Activated CD8-positive, alpha-beta T cell treated with anti-CD3 and anti-CD28 coated beads for 36 hours (primary cell): Measurements from ENCODE around the gene TBC1D32. TPM values are rescaled to one million over a fixed set of nuclear protein-coding genes. Genes with fewer than 3 reads are reported as not detected.

Experiments used
- ATAC-seq: fragments of 200-7000 bp; cut with Tn5 transposase; one replicate; pipeline ENCODE4 v1.10.0; 2021; ENCODE audit warnings: mild to moderate bottlenecking, moderate library complexity
- CTCF ChIA-PET: fragments of 350-600 bp; sonication (Branson Sonifier 250); formaldehyde crosslinking; loops from one replicate; lab custom pipeline; 2021; ENCODE audit warnings: antibody characterized with exemption; lab: Charles Lee
- POLR2A ChIA-PET: fragments of 350-600 bp; sonication (Branson Sonifier 250); formaldehyde crosslinking; loops from one replicate; lab custom pipeline; 2021; ENCODE audit warnings: antibody characterized with exemption; lab: Charles Lee
- DNase-seq: peaks from one replicate; pipeline ENCODE4 v3.0.0-alpha.2; 2020
- H3K27ac Mint-ChIP-seq: one replicate; pipeline ENCODE4 v1.8.0; 2021; ENCODE audit warnings: mild to moderate bottlenecking, mixed read lengths
- H3K27me3 Mint-ChIP-seq: one replicate; pipeline ENCODE4 v1.8.0; 2021; ENCODE audit warnings: mixed read lengths
- H3K36me3 Mint-ChIP-seq: one replicate; pipeline ENCODE4 v1.8.0; 2021; ENCODE audit warnings: low read depth, mixed read lengths
- H3K4me1 Mint-ChIP-seq: one replicate; pipeline ENCODE4 v1.8.0; 2021; ENCODE audit warnings: low read depth, mixed read lengths
- H3K4me3 Mint-ChIP-seq: one replicate; pipeline ENCODE4 v1.8.0; 2021; ENCODE audit warnings: mild to moderate bottlenecking, moderate library complexity, mixed read lengths
- H3K9me3 Mint-ChIP-seq: one replicate; pipeline ENCODE4 v1.8.0; 2021; ENCODE audit warnings: mixed read lengths
- CTCF ChIP-seq: fragments of 200-600 bp; IDR thresholded peaks from one replicate; pipeline ENCODE4 v1.8.0; 2022; ENCODE audit warnings: antibody characterized with exemption, mild to moderate bottlenecking
- intact Hi-C: fragments of 100-400 bp; cut with micrococcal nuclease; formaldehyde crosslinking; loops from one replicate; pipeline ENCODE4 v1.10.0; 2022
- total RNA-seq, 2 experiments: library from RNA; stranded (reverse); gene quantifications; one replicate each; pipeline ENCODE4 v1.2.3, GENCODE V29; 2021

The TBC1D32 gene
- total RNA-seq, 2 experiments from 2014 or later: 8.1 to 10.4 TPM

GRCh38 chr6:121143476-121143875, 190.8 kb downstream of the TBC1D32 start:
- POLR2A ChIA-PET: interaction anchor here (0.6 kb wide), 1 partner anchor 99 kb away, joined by 3 read pairs; no protein-coding TSS in a partner anchor
- Mint-ChIP-seq H3K4me1 (no peaks in the 10 kb centered on the region), H3K36me3 (peaks cover 16% of the 10 kb centered on the region), H3K4me3 (no peak overlapping the region), H3K27ac (no peak overlapping the region), H3K27me3 (no peaks in the 10 kb centered on the region), H3K9me3 (peaks cover 15% of the 10 kb centered on the region)
- DNase-seq: no peak
- intact Hi-C loops: no loop called here
- CTCF ChIA-PET: interaction anchor here (1.1 kb wide), 1 partner anchor 353 kb away, joined by 3 read pairs; no protein-coding TSS in a partner anchor
- no peak for TF ChIP-seq CTCF
- no peak for ATAC-seq

- CTCF ChIA-PET: no interaction called here
- H3K36me3 Mint-ChIP-seq: peaks cover 10% of the 10 kb centered on the region
- POLR2A ChIA-PET: no interaction called here
These were observed 192.2 kb downstream of the TBC1D32 start for GRCh38 chr6:121142093-121142492.

GRCh38 chr6:121135425-121135824, 198.9 kb downstream of the TBC1D32 start:
- H3K36me3 Mint-ChIP-seq: no peaks in the 10 kb centered on the region
- intact Hi-C loops: no loop called here
- ChIA-PET CTCF (no interaction called here), POLR2A (no interaction called here)
- no peak overlapping the region for H3K27ac Mint-ChIP-seq
- TF ChIP-seq CTCF: no peak
- no peaks in the 10 kb centered on the region for H3K27me3 Mint-ChIP-seq
- no peaks in the 10 kb centered on the region for H3K9me3 Mint-ChIP-seq
- H3K4me1 Mint-ChIP-seq: no peaks in the 10 kb centered on the region
- ATAC-seq (no peak), DNase-seq (no peak)
- no peak overlapping the region for H3K4me3 Mint-ChIP-seq

More at GRCh38 chr6:121142093-121142492, 192.2 kb downstream of the TBC1D32 start:
- H3K27ac Mint-ChIP-seq: no peak overlapping the region
- TF ChIP-seq CTCF: no peak
- H3K9me3 Mint-ChIP-seq: peaks cover 9% of the 10 kb centered on the region
- intact Hi-C loops: no loop called here
- no peak overlapping the region for H3K4me3 Mint-ChIP-seq
- DNase-seq (no peak), ATAC-seq (no peak)
- H3K27me3 Mint-ChIP-seq: no peaks in the 10 kb centered on the region
- no peaks in the 10 kb centered on the region for H3K4me1 Mint-ChIP-seq

GRCh38 chr6:121134922-121135321, 199.4 kb downstream of the TBC1D32 start:
- TF ChIP-seq CTCF: no peak
- no peak for ATAC-seq
- Mint-ChIP-seq H3K4me3 (no peak overlapping the region), H3K27ac (no peak overlapping the region), H3K9me3 (no peaks in the 10 kb centered on the region), H3K27me3 (no peaks in the 10 kb centered on the region), H3K36me3 (no peaks in the 10 kb centered on the region), H3K4me1 (no peaks in the 10 kb centered on the region)
- no peak for DNase-seq
- intact Hi-C loops: no loop called here
- CTCF ChIA-PET: no interaction called here
- POLR2A ChIA-PET: no interaction called here

GRCh38 chr6:121124600-121124999, 209.7 kb downstream of the TBC1D32 start:
- ATAC-seq (no peak), DNase-seq (no peak)
- Mint-ChIP-seq H3K4me3 (no peak overlapping the region), H3K27ac (no peak overlapping the region), H3K27me3 (no peaks in the 10 kb centered on the region), H3K9me3 (peaks cover 15% of the 10 kb centered on the region), H3K36me3 (peaks cover 31% of the 10 kb centered on the region), H3K4me1 (no peaks in the 10 kb centered on the region)
- no peak for TF ChIP-seq CTCF
- POLR2A ChIA-PET: no interaction called here
- CTCF ChIA-PET: no interaction called here
- intact Hi-C loops: no loop called here
